ENCODE measurements around the gene GALNTL6.
"Not testable (repeated sequence)": the region's sequence is repeated elsewhere in the genome, so short reads cannot be mapped to it uniquely, and the experiment has no call there.

Gene GALNTL6

DNA sequence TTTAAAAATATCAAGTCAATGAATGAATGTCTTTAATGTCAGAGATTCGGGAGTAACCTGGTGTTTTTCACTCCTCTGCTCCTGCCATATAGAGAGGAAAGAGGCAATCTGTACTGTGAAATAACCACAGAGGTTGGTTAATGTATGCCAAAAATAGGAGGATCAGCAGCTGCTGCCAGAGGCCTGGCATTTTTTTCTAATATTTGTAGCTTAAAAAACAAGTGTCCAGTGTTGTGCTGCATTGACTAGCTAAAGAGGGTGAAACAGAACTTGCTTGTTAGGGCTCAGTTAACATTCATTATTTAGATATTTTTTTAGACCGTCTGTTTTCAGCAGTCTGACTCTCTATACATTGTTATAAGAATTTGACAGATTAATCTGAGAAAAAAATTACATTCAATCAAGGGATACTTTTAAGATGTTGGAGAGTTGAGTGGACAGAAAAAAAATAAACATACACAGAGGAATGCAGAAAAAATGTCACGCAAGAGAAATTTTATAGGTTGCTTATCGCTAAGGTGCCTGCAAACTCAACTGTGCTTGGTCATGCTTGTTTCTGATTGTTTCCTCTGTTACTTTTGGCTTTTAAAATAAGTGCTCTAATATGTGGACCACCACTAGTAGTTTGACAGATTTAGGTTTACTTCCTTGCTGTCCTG lies 963.1 kb downstream of the GALNTL6 start:
- no peak for DNase-seq

- no peak for DNase-seq
Measured at GRCh38 chr4:172777729-172778431, 964.7 kb downstream of the GALNTL6 start.

DNA sequence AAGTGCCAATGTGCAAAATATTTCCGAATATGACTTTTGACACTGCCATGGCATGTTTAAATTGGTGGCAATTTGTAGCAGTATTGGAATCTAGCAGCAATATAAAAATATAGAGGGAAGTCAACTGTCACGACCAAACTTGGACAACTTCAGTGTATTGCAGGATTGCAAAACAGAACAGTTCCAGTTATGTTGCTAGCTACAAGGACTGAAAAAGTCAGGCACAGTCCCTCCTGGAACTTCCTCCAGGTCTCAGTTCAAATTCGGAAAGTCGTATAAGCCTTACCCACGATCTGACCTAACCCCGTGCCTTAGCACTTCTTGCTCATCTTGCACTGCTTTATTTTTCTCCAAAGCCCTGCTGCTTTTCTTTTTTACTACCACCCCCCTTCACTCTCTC lies 965.4 kb downstream of the GALNTL6 start:
- no peak for DNase-seq

GRCh38 chr4:172780566-172781081 lies 967.4 kb downstream of the GALNTL6 start:
- no peak for DNase-seq

DNA sequence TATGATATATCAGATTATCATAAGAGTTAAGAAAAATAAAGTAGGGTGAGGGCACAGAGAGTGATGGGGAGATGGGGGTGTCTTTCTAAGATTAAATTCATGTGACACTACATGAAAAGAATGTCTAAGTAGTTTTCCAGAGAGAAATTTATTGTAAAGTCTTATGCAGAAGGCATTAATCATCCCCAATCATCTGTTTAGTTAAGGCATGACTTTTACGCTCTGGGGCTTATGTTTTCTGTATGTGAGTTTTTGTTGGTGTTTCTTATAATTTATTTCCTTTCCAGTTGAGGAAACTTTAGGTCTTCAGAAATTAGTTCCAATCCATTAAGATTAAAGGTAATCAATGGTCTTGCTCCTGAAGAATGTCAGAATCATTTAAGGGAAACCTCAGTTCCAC lies 972.4 kb downstream of the GALNTL6 start:
- DNase-seq, result no peak

- no peak for DNase-seq
Measured at GRCh38 chr4:172786039-172786792, 973.0 kb downstream of the GALNTL6 start.

DNA sequence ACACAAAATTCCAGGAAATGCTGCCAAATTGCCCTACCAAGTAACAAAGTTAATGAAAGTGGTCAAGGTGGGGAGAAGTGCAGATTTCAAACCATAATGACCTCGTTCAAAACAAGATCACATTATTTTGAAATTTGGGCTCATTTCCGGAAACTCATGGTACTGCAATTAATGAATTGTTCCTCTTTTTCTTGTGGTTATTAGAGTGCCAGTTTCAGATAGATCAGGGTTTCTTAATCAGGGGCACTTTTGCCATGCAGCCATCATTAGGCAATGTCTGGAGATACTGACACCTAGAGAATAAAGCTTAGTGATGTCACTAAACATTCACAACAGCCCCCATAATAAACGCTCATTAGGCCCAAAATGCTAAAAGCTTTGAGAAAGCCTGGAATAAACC lies 973.9 kb downstream of the GALNTL6 start:
- no peak for DNase-seq

GRCh38 chr4:172791841-172792240 lies 978.6 kb downstream of the GALNTL6 start:
- DNase-seq, result no peak

- DNase-seq, result no peak
Measured at GRCh38 chr4:172793565-172794306, 980.5 kb downstream of the GALNTL6 start.

GRCh38 chr4:172794307-172794703 lies 981.1 kb downstream of the GALNTL6 start:
- DNase-seq, result no peak

DNA sequence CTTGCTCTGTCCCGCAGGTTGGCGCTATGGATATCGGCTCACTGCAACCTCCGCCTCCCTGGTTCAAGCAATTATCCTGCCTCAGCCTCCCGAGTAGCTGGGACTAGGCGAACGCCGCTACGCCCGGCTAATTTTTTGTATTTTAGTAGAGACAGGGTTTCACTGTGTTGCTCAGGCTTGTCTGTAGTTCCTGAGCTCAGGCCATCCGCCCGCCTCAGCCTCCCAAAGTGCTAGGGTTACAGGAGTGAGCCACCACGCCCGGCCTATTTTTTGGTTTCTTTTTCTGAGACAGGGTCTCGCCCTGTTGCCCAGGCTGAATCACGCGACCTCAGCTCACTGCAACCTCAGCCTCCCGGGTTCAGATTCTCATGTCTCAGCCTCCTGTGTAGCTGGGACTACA lies 984.1 kb downstream of the GALNTL6 start:
- DNase-seq, result not testable (repeated sequence)

- no peak for DNase-seq
Measured at GRCh38 chr4:172802032-172802431, 988.8 kb downstream of the GALNTL6 start.

DNA sequence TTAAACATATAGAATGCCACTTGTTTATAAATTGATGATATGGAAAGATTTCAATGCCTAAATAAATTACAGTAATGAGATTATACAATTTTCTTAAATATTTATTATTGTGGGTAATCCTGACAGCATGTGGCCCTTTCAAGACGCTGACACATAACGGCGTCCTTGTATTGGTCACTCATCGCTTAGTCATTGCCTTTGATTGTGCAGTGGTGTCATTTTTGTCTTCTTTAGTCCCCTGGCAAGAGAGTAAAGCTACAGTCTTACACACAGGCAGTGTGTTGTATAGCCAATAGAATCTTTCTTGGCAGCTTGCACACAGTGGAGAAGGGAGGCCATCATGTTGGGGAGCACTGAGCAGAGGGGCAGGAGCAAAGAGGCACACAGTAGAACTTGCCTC lies 993.6 kb downstream of the GALNTL6 start:
- DNase-seq, result no peak

DNA sequence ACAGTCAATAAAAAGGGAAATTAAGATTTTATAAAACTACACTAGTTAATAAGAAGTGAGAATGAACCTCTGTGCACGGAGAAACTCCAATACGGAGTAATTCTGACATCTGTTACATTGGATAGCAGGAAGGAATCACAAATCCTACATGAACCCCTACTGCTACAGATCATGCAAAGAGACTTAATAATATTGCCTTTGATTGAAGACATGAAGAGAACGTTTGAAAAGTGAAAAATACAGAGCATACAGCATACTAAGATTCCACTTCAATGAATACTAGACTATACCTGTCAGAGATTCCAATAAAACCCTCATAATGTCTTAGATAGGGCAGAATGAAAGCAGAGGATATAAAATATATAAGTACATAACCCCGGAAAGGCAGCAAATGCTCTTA lies 995.0 kb downstream of the GALNTL6 start:
- no peak for DNase-seq

GRCh38 chr4:172809319-172809718 lies 996.1 kb downstream of the GALNTL6 start:
- no peak for DNase-seq

- DNase-seq, result no peak
Measured at GRCh38 chr4:172813359-172813923, 1000.2 kb downstream of the GALNTL6 start.

GRCh38 chr4:172815499-172816164 lies 1002.4 kb downstream of the GALNTL6 start:
- no peak for DNase-seq

DNA sequence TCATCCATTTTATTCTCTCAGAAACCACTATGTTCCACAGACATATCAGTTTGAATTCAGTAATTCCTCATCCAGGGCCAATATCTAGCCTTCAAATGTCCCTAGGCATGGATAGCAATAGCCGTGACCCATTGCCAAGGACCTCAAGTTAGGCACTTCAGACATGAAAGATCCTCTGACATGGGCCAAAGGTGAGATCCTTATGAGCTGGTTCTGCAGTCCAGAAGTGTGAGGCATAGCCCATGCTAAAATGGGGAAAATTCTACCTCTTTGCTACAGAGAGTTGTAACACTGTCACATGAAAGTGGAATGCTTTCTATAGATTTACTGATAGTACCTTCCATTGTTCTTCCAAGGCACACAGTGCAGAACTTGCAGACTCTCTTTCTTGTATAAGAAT lies 1005.7 kb downstream of the GALNTL6 start:
- no peak for DNase-seq

DNA sequence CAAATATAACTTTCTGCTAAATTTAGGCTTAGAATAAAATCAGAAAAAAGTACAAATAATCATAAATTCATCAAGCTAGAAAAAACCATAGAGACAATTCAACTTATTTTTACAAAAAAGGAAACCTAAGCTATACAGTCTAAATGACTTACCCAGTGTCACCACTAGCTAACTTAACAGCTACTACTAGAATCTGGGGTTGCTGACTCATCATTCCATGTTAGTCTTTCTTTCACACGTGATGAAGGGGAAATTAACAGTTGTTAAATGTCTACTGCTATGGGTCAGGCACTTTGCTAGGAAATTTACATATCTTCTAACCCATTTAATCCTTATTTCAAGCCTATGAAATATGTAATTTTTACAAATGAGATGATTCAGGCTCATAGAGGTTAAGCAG lies 1006.1 kb downstream of the GALNTL6 start:
- no peak for DNase-seq

DNA sequence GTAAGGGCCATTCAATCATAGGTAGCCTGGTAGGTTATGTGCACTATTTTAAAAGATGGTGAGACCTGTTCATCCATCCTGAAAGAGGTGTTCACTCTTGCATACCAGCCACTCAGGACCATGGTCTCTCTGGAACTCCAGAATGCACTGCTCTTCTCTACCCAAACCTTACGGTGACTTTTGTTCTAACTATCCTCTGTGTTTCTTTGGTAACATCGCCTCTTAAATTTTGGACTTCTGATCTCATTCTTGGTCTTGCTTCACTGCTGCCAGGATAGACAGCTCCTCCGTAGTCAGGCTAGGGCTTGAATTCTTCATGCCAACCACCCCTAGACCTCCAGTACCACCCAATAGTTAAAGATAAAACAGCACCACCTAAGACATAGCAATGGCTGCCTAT lies 1009.1 kb downstream of the GALNTL6 start:
- no peak for DNase-seq

GRCh38 chr4:172826346-172826745 lies 1013.1 kb downstream of the GALNTL6 start:
- DNase-seq, result no peak

GRCh38 chr4:172826861-172827260 lies 1013.7 kb downstream of the GALNTL6 start:
- no peak for DNase-seq

All from activated CD4-positive, alpha-beta T cell treated with anti-CD3 and anti-CD28 coated beads for 1 hour (primary cell).